Measurements from ENCODE around the gene PRR12.

DNA sequence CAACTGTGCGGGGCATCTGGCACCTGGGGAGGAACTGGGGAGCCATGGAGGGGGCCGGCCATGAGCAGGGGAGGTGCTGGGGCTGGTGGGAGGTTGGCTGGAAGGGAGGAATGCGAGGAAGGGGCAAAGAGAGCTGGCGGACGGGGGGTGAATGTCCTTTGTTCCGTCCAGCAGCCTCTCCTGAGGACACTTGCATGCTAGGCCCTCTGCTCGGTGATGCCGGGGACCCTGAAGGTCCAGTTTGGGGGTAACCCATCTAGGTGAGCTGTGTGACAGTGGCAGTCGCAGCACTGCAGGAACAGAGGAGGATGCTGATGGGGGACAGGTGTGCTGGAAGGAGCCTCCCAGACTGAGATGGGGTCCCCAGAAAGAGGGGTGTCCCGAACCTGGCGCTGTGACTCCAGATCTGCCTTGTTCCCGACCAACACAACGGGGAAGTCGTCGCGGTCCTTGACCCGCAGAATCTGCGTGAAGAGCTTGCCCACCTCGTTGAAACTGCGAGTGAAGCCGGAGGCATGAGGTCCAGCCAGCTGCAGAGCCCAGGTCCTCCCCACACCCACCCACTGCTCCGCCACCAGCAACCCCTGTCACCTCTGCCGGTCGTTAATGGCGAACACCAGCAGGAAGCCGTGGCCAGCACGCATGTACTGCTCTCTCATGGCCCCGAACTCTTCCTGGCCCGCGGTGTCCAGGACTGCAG is 45.4 kb downstream of the PRR12 start:
- TF ChIP-seq POLR2A (IDR thresholded peaks at IDR 0.05), result no peak
- TF ChIP-seq, protein P1, sequence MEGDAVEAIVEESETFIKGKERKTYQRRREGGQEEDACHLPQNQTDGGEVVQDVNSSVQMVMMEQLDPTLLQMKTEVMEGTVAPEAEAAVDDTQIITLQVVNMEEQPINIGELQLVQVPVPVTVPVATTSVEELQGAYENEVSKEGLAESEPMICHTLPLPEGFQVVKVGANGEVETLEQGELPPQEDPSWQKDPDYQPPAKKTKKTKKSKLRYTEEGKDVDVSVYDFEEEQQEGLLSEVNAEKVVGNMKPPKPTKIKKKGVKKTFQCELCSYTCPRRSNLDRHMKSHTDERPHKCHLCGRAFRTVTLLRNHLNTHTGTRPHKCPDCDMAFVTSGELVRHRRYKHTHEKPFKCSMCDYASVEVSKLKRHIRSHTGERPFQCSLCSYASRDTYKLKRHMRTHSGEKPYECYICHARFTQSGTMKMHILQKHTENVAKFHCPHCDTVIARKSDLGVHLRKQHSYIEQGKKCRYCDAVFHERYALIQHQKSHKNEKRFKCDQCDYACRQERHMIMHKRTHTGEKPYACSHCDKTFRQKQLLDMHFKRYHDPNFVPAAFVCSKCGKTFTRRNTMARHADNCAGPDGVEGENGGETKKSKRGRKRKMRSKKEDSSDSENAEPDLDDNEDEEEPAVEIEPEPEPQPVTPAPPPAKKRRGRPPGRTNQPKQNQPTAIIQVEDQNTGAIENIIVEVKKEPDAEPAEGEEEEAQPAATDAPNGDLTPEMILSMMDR (IDR thresholded peaks at IDR 0.05), result no peak
